Liver (tissue), 9 donors: ENCODE results near the gene EIPR1. TPM values are rescaled to one million over a fixed set of nuclear protein-coding genes. Genes with fewer than 3 reads are reported as not detected.

Source experiments
- DNase-seq: peaks from one replicate; pipeline ENCODE4 v3.0.0-alpha.2; 2017; ENCODE audit warnings: low spot score
- H3K27ac ChIP-seq, 2 donors: one replicate each; pipeline ENCODE4 v1.7.0; 2013; ENCODE audit warnings: inconsistent platforms in 2 of 2, low read length in 2 of 2, control low read depth in 1 of 2, low read depth in 1 of 2, mild to moderate bottlenecking in 1 of 2
- H3K27me3 ChIP-seq, 4 donors: one replicate each; pipeline versions ENCODE4 v1.6.1 to v1.7.0; 2013; ENCODE audit warnings: low read length in 3 of 4, inconsistent platforms in 1 of 4, mild to moderate bottlenecking in 1 of 4, moderate library complexity in 1 of 4; ENCODE audit not compliant: control insufficient read depth in 4 of 4, insufficient read depth in 4 of 4
- H3K36me3 ChIP-seq, 4 donors: one replicate each; pipeline versions ENCODE4 v1.6.1 to v1.7.0; 2013; ENCODE audit warnings: low read length in 3 of 4, mild to moderate bottlenecking in 3 of 4, low read depth in 1 of 4, moderate library complexity in 1 of 4; ENCODE audit not compliant: control insufficient read depth in 4 of 4, insufficient read depth in 3 of 4
- H3K4me1 ChIP-seq, 4 donors: one replicate each; pipeline versions ENCODE4 v1.6.1 to v1.7.0; 2013; ENCODE audit warnings: low read length in 3 of 4, mild to moderate bottlenecking in 3 of 4, moderate library complexity in 1 of 4; ENCODE audit not compliant: control insufficient read depth in 4 of 4, insufficient read depth in 4 of 4
- H3K4me3 ChIP-seq, 3 donors: one replicate each; pipeline versions ENCODE4 v1.6.1 to v1.7.0; 2013; ENCODE audit warnings: low read length in 3 of 3, control low read depth in 1 of 3, low read depth in 1 of 3, mild to moderate bottlenecking in 1 of 3
- H3K9ac ChIP-seq, 2 donors: one replicate each; pipeline ENCODE4 v1.7.0; 2013; ENCODE audit warnings: low read length in 2 of 2, mild to moderate bottlenecking in 2 of 2, moderate library complexity in 2 of 2, control low read depth in 1 of 2, low read depth in 1 of 2
- H3K9me3 ChIP-seq, 4 donors: one replicate each; pipeline versions ENCODE4 v1.6.1 to v1.7.0; 2013; ENCODE audit warnings: low read length in 3 of 4; ENCODE audit not compliant: control insufficient read depth in 4 of 4
- EGR1 ChIP-seq, 2 donors: IDR thresholded peaks; 2 replicates each; pipeline ENCODE4 v1.6.1; 2016 to 2018; ENCODE audit warnings: antibody characterized with exemption in 2 of 2, low read depth in 2 of 2
- FOXA1 ChIP-seq: IDR thresholded peaks from 2 replicates; pipeline ENCODE4 v1.6.1; 2016; ENCODE audit warnings: antibody characterized with exemption
- FOXA2 ChIP-seq: IDR thresholded peaks from 2 replicates; pipeline ENCODE4 v1.6.1; 2016; ENCODE audit warnings: antibody characterized with exemption
- GABPA ChIP-seq, 2 donors: IDR thresholded peaks in 1 of 2; conservative IDR thresholded peaks in 1 of 2; 2 replicates each; pipeline ENCODE4 v1.6.1; 2016; ENCODE audit warnings: antibody characterized with exemption in 2 of 2, mild to moderate bottlenecking in 1 of 2, moderate library complexity in 1 of 2
- HNF4A ChIP-seq, 2 donors: conservative IDR thresholded peaks; 2 replicates each; pipeline ENCODE4 v1.6.1; 2016; ENCODE audit warnings: antibody characterized with exemption in 2 of 2, mild to moderate bottlenecking in 2 of 2
- HNF4G ChIP-seq: IDR thresholded peaks from 2 replicates; pipeline ENCODE4 v1.6.1; 2016; ENCODE audit warnings: antibody characterized with exemption
- NR2F2 ChIP-seq: IDR thresholded peaks from 2 replicates; pipeline ENCODE4 v1.6.1; 2016; ENCODE audit warnings: antibody characterized with exemption
- RAD21 ChIP-seq, 2 donors: IDR thresholded peaks; 2 replicates each; pipeline ENCODE4 v1.6.1; 2016; ENCODE audit warnings: antibody characterized with exemption in 2 of 2, mild to moderate bottlenecking in 2 of 2
- RXRA ChIP-seq, 2 donors: IDR thresholded peaks; 2 replicates each; pipeline ENCODE4 v1.6.1; 2017 to 2018; ENCODE audit warnings: antibody characterized with exemption in 2 of 2, mild to moderate bottlenecking in 1 of 2
- TAF1 ChIP-seq: conservative IDR thresholded peaks from 2 replicates; pipeline ENCODE4 v1.6.1; 2016; ENCODE audit warnings: antibody characterized with exemption, mild to moderate bottlenecking
- YY1 ChIP-seq: IDR thresholded peaks from 2 replicates; pipeline ENCODE4 v1.6.1; 2016; ENCODE audit warnings: antibody characterized with exemption, mild to moderate bottlenecking
- WGBS: extraction: QIAGEN DNeasy Blood & Tissue Kit; methylation state at CpG from one replicate; pipeline ENCODE4 v1.1.7; 2013; 5-methylcytosine and 5-hydroxymethylcytosine counted together
- polyA plus RNA-seq, 2 donors: library from polyadenylated mRNA; stranded (reverse) in 1 of 2; unstranded in 1 of 2; fragments of 200-250 nt in 1 of 2; fragments of >200 nt in 1 of 2; fragmentation: Nextera tagmentation in 1 of 2; extraction: Ambion mirVana in 1 of 2; gene quantifications; one replicate each; pipeline versions ENCODE4 v1.2.1 to v1.2.3, GENCODE V29; 2013 to 2015
- total RNA-seq, 2 donors: library from RNA; depleted of rRNA; stranded (reverse); fragments of >200 nt; gene quantifications; one replicate each; pipeline ENCODE4 v1.2.3, GENCODE V29; 2014
- TF ChIP-seq, protein P1 (sequence below): fragments of 150-350 bp; IDR thresholded peaks from 2 replicates; pipeline ENCODE4 v1.5.1; 2017; ENCODE audit warnings: improper control_type of control experiment, low read depth, low read length; ENCODE audit not compliant: missing input control
- TF ChIP-seq, protein P2 (sequence below): IDR thresholded peaks from 2 replicates; pipeline ENCODE4 v1.6.1; 2016; ENCODE audit warnings: antibody characterized with exemption
- TF ChIP-seq, protein P3 (sequence below): IDR thresholded peaks from 2 replicates; pipeline ENCODE4 v1.6.1; 2016; ENCODE audit warnings: antibody characterized with exemption
- TF ChIP-seq, protein P4 (sequence below): IDR thresholded peaks from 2 replicates; pipeline ENCODE4 v1.6.1; 2016; ENCODE audit warnings: antibody characterized with exemption
- TF ChIP-seq, protein P5 (sequence below): IDR thresholded peaks from 2 replicates; pipeline ENCODE4 v1.6.1; 2016; ENCODE audit warnings: antibody characterized with exemption, mild to moderate bottlenecking
- donor health status: healthy.
- donor health status: healthy.
- donor health status: healthy.
- donor health status: healthy.
- donor health status: healthy.

Gene EIPR1
- total and polyA plus RNA-seq, 4 donors: 7.6 to 12.1 (median 11.4) TPM

DNA sequence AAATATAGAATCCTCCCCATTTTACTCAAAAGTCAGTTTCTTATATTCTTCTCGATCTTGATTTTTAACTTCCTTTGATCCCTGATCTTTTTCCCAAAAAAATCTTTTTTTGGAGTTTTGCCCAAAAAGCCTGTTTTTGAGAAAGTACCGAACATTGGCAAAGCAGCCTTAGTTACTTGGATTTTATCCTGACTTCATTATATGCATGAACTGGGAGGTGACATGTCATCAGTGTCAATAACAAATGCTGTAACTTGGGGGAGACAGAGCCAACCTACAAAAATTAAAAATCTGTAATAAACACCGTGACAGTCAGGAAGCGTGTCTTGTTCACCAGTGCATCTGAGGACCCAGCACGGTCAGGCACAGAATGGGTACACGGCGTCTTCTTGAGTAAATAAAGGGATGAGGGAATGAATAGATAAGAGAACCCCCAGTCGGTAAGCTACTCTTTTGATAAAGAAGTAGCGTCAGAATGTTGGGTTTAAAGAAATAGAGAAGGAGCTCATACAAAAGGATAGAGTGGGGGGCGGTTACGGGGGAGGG, 26.8 kb upstream of the EIPR1 start (continued):
- no peak for TF ChIP-seq FOXA2

DNA sequence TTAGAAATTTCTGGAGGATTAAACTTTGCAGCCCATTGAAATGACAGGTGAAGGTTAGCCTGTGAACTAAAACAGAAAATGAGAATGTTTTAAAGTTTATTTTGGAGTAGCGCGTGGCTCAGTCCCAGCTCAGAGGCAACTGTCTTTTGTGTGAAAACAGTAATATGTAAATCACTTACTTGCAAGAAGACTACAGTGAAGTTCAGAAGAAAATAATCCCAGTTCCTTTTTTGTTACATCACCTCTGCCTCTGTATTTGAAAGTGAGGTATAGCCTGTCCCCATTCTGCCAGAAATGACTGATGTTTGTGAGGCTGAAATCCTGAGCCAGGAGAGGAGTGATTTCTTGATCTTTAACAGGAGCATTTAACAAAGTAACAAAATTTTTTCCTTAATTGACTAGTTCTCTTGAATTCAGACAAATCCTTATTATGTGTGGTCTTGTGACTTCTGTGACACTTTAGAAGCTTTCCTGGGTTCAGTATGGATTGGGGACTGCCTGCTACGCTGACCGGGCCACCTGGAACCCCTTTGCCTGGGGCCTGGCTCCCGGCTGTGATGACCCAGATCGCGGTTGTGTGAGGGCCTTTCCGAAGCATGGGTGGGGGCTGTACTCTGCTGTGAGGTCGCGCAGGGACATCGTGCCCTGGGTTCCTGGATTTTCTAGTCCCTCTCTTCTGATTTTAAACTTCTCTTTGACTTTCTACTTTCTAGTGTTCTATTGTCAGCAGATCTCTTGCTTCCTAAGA, 26.1 kb upstream of the EIPR1 start:
- DNase-seq: no peak
- Histone ChIP-seq H3K27ac (no peak overlapping the region), H3K4me1 (no peaks in the 10 kb centered on the region), H3K9me3 (no peaks in the 10 kb centered on the region), H3K9ac (no peak overlapping the region), H3K36me3 (peaks cover 6 to 20% (median 9%) of the 10 kb centered on the region in 4 donors), H3K27me3 (no peaks in the 10 kb centered on the region), H3K4me3 (no peak overlapping the region)
- 95% methylated on average over 11 of the region's 11 CpGs for WGBS
- no peak for TF ChIP-seq YY1
- no peak for TF ChIP-seq NR2F2
- TF ChIP-seq, protein P1, sequence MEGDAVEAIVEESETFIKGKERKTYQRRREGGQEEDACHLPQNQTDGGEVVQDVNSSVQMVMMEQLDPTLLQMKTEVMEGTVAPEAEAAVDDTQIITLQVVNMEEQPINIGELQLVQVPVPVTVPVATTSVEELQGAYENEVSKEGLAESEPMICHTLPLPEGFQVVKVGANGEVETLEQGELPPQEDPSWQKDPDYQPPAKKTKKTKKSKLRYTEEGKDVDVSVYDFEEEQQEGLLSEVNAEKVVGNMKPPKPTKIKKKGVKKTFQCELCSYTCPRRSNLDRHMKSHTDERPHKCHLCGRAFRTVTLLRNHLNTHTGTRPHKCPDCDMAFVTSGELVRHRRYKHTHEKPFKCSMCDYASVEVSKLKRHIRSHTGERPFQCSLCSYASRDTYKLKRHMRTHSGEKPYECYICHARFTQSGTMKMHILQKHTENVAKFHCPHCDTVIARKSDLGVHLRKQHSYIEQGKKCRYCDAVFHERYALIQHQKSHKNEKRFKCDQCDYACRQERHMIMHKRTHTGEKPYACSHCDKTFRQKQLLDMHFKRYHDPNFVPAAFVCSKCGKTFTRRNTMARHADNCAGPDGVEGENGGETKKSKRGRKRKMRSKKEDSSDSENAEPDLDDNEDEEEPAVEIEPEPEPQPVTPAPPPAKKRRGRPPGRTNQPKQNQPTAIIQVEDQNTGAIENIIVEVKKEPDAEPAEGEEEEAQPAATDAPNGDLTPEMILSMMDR: no peak
- no peak for TF ChIP-seq TAF1
- TF ChIP-seq HNF4G: no peak
- no peak for TF ChIP-seq RAD21 (IDR thresholded peaks at IDR 0.05)
- TF ChIP-seq, protein P2, sequence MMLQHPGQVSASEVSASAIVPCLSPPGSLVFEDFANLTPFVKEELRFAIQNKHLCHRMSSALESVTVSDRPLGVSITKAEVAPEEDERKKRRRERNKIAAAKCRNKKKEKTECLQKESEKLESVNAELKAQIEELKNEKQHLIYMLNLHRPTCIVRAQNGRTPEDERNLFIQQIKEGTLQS: no peak
- TF ChIP-seq FOXA1: no peak
- TF ChIP-seq, protein P3, sequence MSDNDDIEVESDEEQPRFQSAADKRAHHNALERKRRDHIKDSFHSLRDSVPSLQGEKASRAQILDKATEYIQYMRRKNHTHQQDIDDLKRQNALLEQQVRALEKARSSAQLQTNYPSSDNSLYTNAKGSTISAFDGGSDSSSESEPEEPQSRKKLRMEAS: no peak
- TF ChIP-seq, protein P4, sequence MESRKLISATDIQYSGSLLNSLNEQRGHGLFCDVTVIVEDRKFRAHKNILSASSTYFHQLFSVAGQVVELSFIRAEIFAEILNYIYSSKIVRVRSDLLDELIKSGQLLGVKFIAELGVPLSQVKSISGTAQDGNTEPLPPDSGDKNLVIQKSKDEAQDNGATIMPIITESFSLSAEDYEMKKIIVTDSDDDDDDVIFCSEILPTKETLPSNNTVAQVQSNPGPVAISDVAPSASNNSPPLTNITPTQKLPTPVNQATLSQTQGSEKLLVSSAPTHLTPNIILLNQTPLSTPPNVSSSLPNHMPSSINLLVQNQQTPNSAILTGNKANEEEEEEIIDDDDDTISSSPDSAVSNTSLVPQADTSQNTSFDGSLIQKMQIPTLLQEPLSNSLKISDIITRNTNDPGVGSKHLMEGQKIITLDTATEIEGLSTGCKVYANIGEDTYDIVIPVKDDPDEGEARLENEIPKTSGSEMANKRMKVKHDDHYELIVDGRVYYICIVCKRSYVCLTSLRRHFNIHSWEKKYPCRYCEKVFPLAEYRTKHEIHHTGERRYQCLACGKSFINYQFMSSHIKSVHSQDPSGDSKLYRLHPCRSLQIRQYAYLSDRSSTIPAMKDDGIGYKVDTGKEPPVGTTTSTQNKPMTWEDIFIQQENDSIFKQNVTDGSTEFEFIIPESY: no peak
- no peak for TF ChIP-seq GABPA (IDR thresholded peaks at IDR 0.05 in 1 of 2, conservative IDR thresholded peaks at IDR 0.05 in 1 of 2)
- TF ChIP-seq RXRA (IDR thresholded peaks at IDR 0.05): no peak
- no peak for TF ChIP-seq EGR1 (IDR thresholded peaks at IDR 0.05; ENCODE audit: low read depth in 2 of 2)
- no peak for TF ChIP-seq HNF4A (conservative IDR thresholded peaks at IDR 0.05)
- TF ChIP-seq, protein P5, sequence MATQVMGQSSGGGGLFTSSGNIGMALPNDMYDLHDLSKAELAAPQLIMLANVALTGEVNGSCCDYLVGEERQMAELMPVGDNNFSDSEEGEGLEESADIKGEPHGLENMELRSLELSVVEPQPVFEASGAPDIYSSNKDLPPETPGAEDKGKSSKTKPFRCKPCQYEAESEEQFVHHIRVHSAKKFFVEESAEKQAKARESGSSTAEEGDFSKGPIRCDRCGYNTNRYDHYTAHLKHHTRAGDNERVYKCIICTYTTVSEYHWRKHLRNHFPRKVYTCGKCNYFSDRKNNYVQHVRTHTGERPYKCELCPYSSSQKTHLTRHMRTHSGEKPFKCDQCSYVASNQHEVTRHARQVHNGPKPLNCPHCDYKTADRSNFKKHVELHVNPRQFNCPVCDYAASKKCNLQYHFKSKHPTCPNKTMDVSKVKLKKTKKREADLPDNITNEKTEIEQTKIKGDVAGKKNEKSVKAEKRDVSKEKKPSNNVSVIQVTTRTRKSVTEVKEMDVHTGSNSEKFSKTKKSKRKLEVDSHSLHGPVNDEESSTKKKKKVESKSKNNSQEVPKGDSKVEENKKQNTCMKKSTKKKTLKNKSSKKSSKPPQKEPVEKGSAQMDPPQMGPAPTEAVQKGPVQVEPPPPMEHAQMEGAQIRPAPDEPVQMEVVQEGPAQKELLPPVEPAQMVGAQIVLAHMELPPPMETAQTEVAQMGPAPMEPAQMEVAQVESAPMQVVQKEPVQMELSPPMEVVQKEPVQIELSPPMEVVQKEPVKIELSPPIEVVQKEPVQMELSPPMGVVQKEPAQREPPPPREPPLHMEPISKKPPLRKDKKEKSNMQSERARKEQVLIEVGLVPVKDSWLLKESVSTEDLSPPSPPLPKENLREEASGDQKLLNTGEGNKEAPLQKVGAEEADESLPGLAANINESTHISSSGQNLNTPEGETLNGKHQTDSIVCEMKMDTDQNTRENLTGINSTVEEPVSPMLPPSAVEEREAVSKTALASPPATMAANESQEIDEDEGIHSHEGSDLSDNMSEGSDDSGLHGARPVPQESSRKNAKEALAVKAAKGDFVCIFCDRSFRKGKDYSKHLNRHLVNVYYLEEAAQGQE: no peak
